ENCODE data around the gene DCP1A. TPM values are rescaled to one million over a fixed set of nuclear protein-coding genes. Genes with fewer than 3 reads are reported as not detected.

DCP1A gene
- total and polyA plus RNA-seq, 2 of the 13 experiments (the other 11 are each of a cell fraction or from before 2014, with no cell fraction given) = 14.2 to 41.2 TPM

- peak; percentile 29 for TF ChIP-seq ZNF883 (CRISPR knock-in tag; IDR thresholded peaks at IDR 0.05; ENCODE audit: not compliant biosample characterization)
- TF ChIP-seq ZNF629 (CRISPR knock-in tag; conservative IDR thresholded peaks at IDR 0.05) = peak; percentile 100
- TF ChIP-seq ZGPAT (CRISPR knock-in tag; IDR thresholded peaks at IDR 0.05) = 0 out of 2 replicates have a peak, but pooled peaks have one; percentile 47
- TF ChIP-seq HINFP (CRISPR knock-in tag; IDR thresholded peaks at IDR 0.05; ENCODE audit: low read depth) = peak; percentile 88
- peak; percentile 25 for TF ChIP-seq DBP (CRISPR knock-in tag; IDR thresholded peaks at IDR 0.05; ENCODE audit: not compliant biosample characterization)
- no peak for TF ChIP-seq MYNN (CRISPR knock-in tag; IDR thresholded peaks at IDR 0.05; ENCODE audit: low read depth)
- TF ChIP-seq ARNT2 (CRISPR knock-in tag; IDR thresholded peaks at IDR 0.05; ENCODE audit: low read depth) = peak; percentile 48; the same call in 1 of the 2 replicates
- TF ChIP-seq GATA4 (IDR thresholded peaks at IDR 0.05; ENCODE audit: borderline replicate concordance, low read depth) = no peak
- peak; percentile 71 for TF ChIP-seq MAX (IDR thresholded peaks at IDR 0.05)
- TF ChIP-seq KLF16 (CRISPR knock-in tag; IDR thresholded peaks at IDR 0.05) = peak in 1 of 2 experiments; percentile 88; a peak in 2 of 4 replicates
- no peak for TF ChIP-seq ZKSCAN5 (CRISPR knock-in tag; IDR thresholded peaks at IDR 0.05)
- 0 out of 2 replicates have a peak, but pooled peaks have one; percentile 62 for TF ChIP-seq TGIF2 (CRISPR knock-in tag; IDR thresholded peaks at IDR 0.05)
- peak; percentile 65; the same call in 1 of the 3 replicates for TF ChIP-seq MXI1 (IDR thresholded peaks at IDR 0.05; ENCODE audit: borderline replicate concordance, low read depth, low read length)
- peak; percentile 100 for TF ChIP-seq ESRRA (CRISPR knock-in tag; IDR thresholded peaks at IDR 0.05; ENCODE audit: low read depth)
- no peak for TF ChIP-seq KDM5B (CRISPR knock-in tag; IDR thresholded peaks at IDR 0.05; ENCODE audit: borderline replicate concordance)
- peak; percentile 58 for TF ChIP-seq BORCS8-MEF2B (CRISPR knock-in tag; IDR thresholded peaks at IDR 0.05)
- TF ChIP-seq SP1 (IDR thresholded peaks at IDR 0.05) = no peak
- TF ChIP-seq SP1 (CRISPR knock-in tag; IDR thresholded peaks at IDR 0.05) = 0 out of 2 replicates have a peak, but pooled peaks have one; percentile 34
- TF ChIP-seq E2F2 (CRISPR knock-in tag; IDR thresholded peaks at IDR 0.05; ENCODE audit: borderline replicate concordance) = no peak
- no peak for TF ChIP-seq ZNF761 (CRISPR knock-in tag; conservative IDR thresholded peaks at IDR 0.05)
- peak; percentile 97 for TF ChIP-seq RCOR2 (CRISPR knock-in tag; IDR thresholded peaks at IDR 0.05)
- no peak for TF ChIP-seq SALL2 (CRISPR knock-in tag; IDR thresholded peaks at IDR 0.05)
- TF ChIP-seq HMG20B (CRISPR knock-in tag; conservative IDR thresholded peaks at IDR 0.05) = 0 out of 2 replicates have a peak, but pooled peaks have one; percentile 15
- TF ChIP-seq ZSCAN31 (CRISPR knock-in tag; IDR thresholded peaks at IDR 0.05; ENCODE audit: low read depth) = peak; percentile 53
- TF ChIP-seq ONECUT2 (CRISPR knock-in tag; IDR thresholded peaks at IDR 0.05) = no peak
Measured at GRCh38 chr3:53255775-53256703, 91.3 kb downstream of the DCP1A start, which contains the start of gene TKT (continued).
